ENCODE data around the gene CDC42BPG. TPM values are rescaled to one million over a fixed set of nuclear protein-coding genes. Genes with fewer than 3 reads are reported as not detected.

CDC42BPG gene
- total and polyA plus RNA-seq, 2 of the 8 experiments (the other 6 are each of a cell fraction or from before 2014, with no cell fraction given) = 3.7 to 10.6 TPM

- FAIRE-seq (no peak), DNase-seq (ENCODE audit: low read depth in 1 of 2, low spot score in 2 of 2) (no peak)
- Histone ChIP-seq H3K9ac (replicated peaks in 1 of 4; ENCODE audit: extremely low read depth in 1 of 4, low read depth in 3 of 4, low read length in 3 of 4) (no peak overlapping the region), H3K4me2 (ENCODE audit: insufficient read depth in 1 of 2, low read depth in 2 of 2, low read length in 2 of 2) (no peak overlapping the region), H2AK5ac (ENCODE audit: low read depth, low read length) (no peak overlapping the region), H3K79me2 (ENCODE audit: control insufficient read depth in 1 of 2, insufficient read depth in 2 of 2, low read length in 2 of 2) (peaks cover 30 to 73% of the 10 kb centered on the region in 2 experiments), H2BK20ac (ENCODE audit: low read length) (no peak overlapping the region), H2BK120ac (replicated peaks; ENCODE audit: low read depth, low read length) (no peak overlapping the region), H3K18ac (ENCODE audit: extremely low read depth, low read length) (no peak overlapping the region), H3K56ac (replicated peaks; ENCODE audit: insufficient read length, low read depth, low read length) (no peak overlapping the region), H3K4me1 (replicated peaks in 1 of 4; ENCODE audit: control insufficient read depth in 3 of 4, insufficient read depth in 4 of 4, low read length in 3 of 4) (peaks cover 0 to 5% (median 4%) of the 10 kb centered on the region in 4 experiments; a peak in 4 of 7 replicates), H3K4ac (replicated peaks; ENCODE audit: insufficient read length, low read depth, low read length) (no peak overlapping the region), H3K4me3 (ENCODE audit: extremely low read depth in 1 of 4, insufficient read depth in 2 of 4, low read depth in 3 of 4, low read length in 4 of 4) (no peak overlapping the region), H2BK5ac (ENCODE audit: low read depth, low read length) (no peak overlapping the region), H4K20me1 (replicated peaks in 1 of 2; ENCODE audit: control insufficient read depth in 1 of 2, insufficient read depth in 2 of 2, low read length in 2 of 2) (peaks cover 36 to 53% of the 10 kb centered on the region in 2 experiments), H2BK15ac (ENCODE audit: low read length) (no peak overlapping the region), H3K23ac (ENCODE audit: insufficient read length) (no peak overlapping the region), H3K9me3 (ENCODE audit: insufficient read depth in 2 of 2, low read depth in 1 of 2, low read length in 1 of 2) (no peaks in the 10 kb centered on the region), H2BK12ac (ENCODE audit: low read depth, low read length) (no peak overlapping the region), H4K5ac (ENCODE audit: insufficient read length, low read depth, low read length) (no peak overlapping the region), H4K91ac (replicated peaks; ENCODE audit: insufficient read length, low read length) (no peak overlapping the region), H3K79me1 (ENCODE audit: low read depth, low read length) (peaks cover 9% of the 10 kb centered on the region), H3K27ac (ENCODE audit: low read depth, low read length) (no peak overlapping the region), H3K23me2 (ENCODE audit: low read depth, low read length) (peaks cover 6% of the 10 kb centered on the region), H3K27me3 (replicated peaks in 1 of 4; ENCODE audit: control insufficient read depth in 3 of 4, extremely low read depth in 1 of 4, insufficient read depth in 3 of 4, low read length in 3 of 4) (no peaks in the 10 kb centered on the region; a peak in 1 of 7 replicates), H2AFZ (ENCODE audit: low read length) (no peak overlapping the region), H3K36me3 (ENCODE audit: control insufficient read depth in 2 of 4, insufficient read depth in 4 of 4, low read length in 3 of 4) (peaks cover 58 to 80% (median 77%) of the 10 kb centered on the region in 4 experiments), H3K14ac (ENCODE audit: insufficient read length) (no peak overlapping the region), H4K8ac (ENCODE audit: extremely low read depth, insufficient read depth, low read length) (no peak overlapping the region)
- ChIA-PET POLR2A (ENCODE audit: partially characterized antibody) (interaction anchor here (0.6 to 29.2 kb wide), 9 partner anchors 8 to 423 kb away, joined by 3 to 1087 read pairs (median 5); partner anchors contain the start of genes MEN1, PYGM and RASGRP2), CTCF (ENCODE audit: partially characterized antibody) (interaction anchor here (1.4 to 23.6 kb wide), 3 partner anchors 10 to 105 kb away, joined by 3 to 376 read pairs (median 35); partner anchors contain the start of gene RASGRP2)
- TF ChIP-seq CTCF (IDR thresholded peaks at IDR 0.05; ENCODE audit: control extremely low read depth in 1 of 3, insufficient read depth in 1 of 3, low read depth in 1 of 3, low read length in 3 of 3) (no peak), CHD1 (IDR thresholded peaks at IDR 0.05; ENCODE audit: low read depth, low read length) (no peak)
- 90% methylated on average over 5 of the region's 5 CpGs; no CpG with 5 or more reads in 1 of the 2 experiments for WGBS, 2 experiments (ENCODE audit: extremely low coverage in 1 of 2, insufficient coverage in 1 of 2, insufficient read length in 1 of 2, insufficient replicate concordance in 2 of 2, low coverage in 1 of 2, low lambda C conversion rate in 2 of 2, missing lambda C conversion rate in 1 of 2)
Observed at GRCh38 chr11:64774144-64774543, 70.3 kb downstream of the CDC42BPG start.
